HepG2 (cell line): ENCODE measurements around the gene SYCE3. TPM values are rescaled to one million over a fixed set of nuclear protein-coding genes. Genes with fewer than 3 reads are reported as not detected.

ENCODE experiments used
- AGO2 ChIP-seq: fragments of 200-400 bp; formaldehyde crosslinking; optimal IDR thresholded peaks from 2 replicates; pipeline ENCODE3; 2017; ENCODE audit warnings: mild to moderate bottlenecking, low read depth, low read length, moderate library complexity
- ARID3A ChIP-seq: IDR thresholded peaks from 2 replicates; pipeline ENCODE4 v1.6.1; 2012; ENCODE audit warnings: low read depth, low read length, improper control_type of control experiment
- CBX5 ChIP-seq: sonication (generic); formaldehyde crosslinking; IDR thresholded peaks from 2 replicates; pipeline ENCODE4 v1.4.0; 2020; ENCODE audit warnings: missing genetic modification reagents, borderline replicate concordance
- CEBPG ChIP-seq: IDR thresholded peaks from 2 replicates; pipeline ENCODE4 v1.6.1; 2016
- HNF1A ChIP-seq, 2 experiments: sonication (generic) in 1 of 2; formaldehyde crosslinking in 1 of 2; IDR thresholded peaks; 2 replicates each; pipeline versions ENCODE4 v1.4.0 to v1.6.1; 2016 to 2020; ENCODE audit warnings: borderline replicate concordance in 1 of 2, low read depth in 1 of 2, mild to moderate bottlenecking in 1 of 2, missing genetic modification reagents in 1 of 2
- KAT2B ChIP-seq: fragments of 150-350 bp; IDR thresholded peaks from 2 replicates; pipeline ENCODE4 v1.6.1; 2014; ENCODE audit warnings: low read depth, low read length, borderline replicate concordance
- NFKB2 ChIP-seq: sonication (generic); formaldehyde crosslinking; IDR thresholded peaks from 2 replicates; pipeline ENCODE4 v1.4.0; 2020; ENCODE audit warnings: missing genetic modification reagents, borderline replicate concordance
- NONO ChIP-seq, 2 experiments: fragments of 450-650 bp in 1 of 2; sonication (generic) in 1 of 2; formaldehyde crosslinking in 1 of 2; IDR thresholded peaks in 1 of 2; conservative IDR thresholded peaks in 1 of 2; 2 replicates each; pipeline versions ENCODE4 v1.6.1 to v1.8.0; 2017 to 2022; ENCODE audit warnings: mild to moderate bottlenecking in 1 of 2, missing genetic modification reagents in 1 of 2, moderate library complexity in 1 of 2
- SKIL ChIP-seq: sonication (generic); formaldehyde crosslinking; IDR thresholded peaks from 2 replicates; pipeline ENCODE4 v1.8.0; 2022; ENCODE audit warnings: missing genetic modification reagents, mild to moderate bottlenecking, moderate library complexity, borderline replicate concordance
- ZNF224 ChIP-seq: sonication (generic); formaldehyde crosslinking; IDR thresholded peaks from 2 replicates; pipeline ENCODE4 v1.5.0; 2020; ENCODE audit warnings: mild to moderate bottlenecking, missing genetic modification reagents
- ZNF263 ChIP-seq: sonication (generic); formaldehyde crosslinking; IDR thresholded peaks from 2 replicates; pipeline ENCODE4 v1.4.0; 2020; ENCODE audit warnings: missing genetic modification reagents
- ZNF343 ChIP-seq: sonication (generic); formaldehyde crosslinking; IDR thresholded peaks from 2 replicates; pipeline ENCODE4 v1.4.0; 2020; ENCODE audit warnings: mild to moderate bottlenecking, missing genetic modification reagents
- ZNF782 ChIP-seq: sonication (generic); formaldehyde crosslinking; IDR thresholded peaks from 2 replicates; pipeline ENCODE4 v1.4.0; 2020; ENCODE audit warnings: missing genetic modification reagents, mild to moderate bottlenecking, borderline replicate concordance
- ZSCAN9 ChIP-seq: IDR thresholded peaks from 2 replicates; pipeline ENCODE4 v1.6.1; 2016; ENCODE audit warnings: borderline replicate concordance
- polyA plus RNA-seq, 8 experiments: library from polyadenylated mRNA; depleted of rRNA in 3 of 8; stranded (reverse) in 7 of 8; unstranded in 1 of 8; fragments of >200 nt; fragmentation: Illumina TruSeq in 4 of 8; extraction: Trizol in 4 of 8; gene quantifications; 2 replicates each; pipeline versions ENCODE4 v1.2.1 to v1.2.3, GENCODE V29; 2011 to 2016; ENCODE audit warnings: low read depth in 4 of 8, missing spikeins in 1 of 8, mixed read lengths in 1 of 8; ENCODE audit not compliant: insufficient read depth in 1 of 8
- total RNA-seq, 5 experiments: library from RNA; depleted of rRNA; stranded (reverse); fragments of >200 nt; fragmentation: Illumina TruSeq; extraction: Trizol; gene quantifications; 2 replicates each; pipeline ENCODE4 v1.2.3, GENCODE V29; 2016; ENCODE audit warnings: low read depth in 1 of 5
- TF ChIP-seq, protein P1 (sequence below): sonication (generic); formaldehyde crosslinking; IDR thresholded peaks from 2 replicates; pipeline ENCODE4 v1.4.0; 2020; ENCODE audit warnings: missing genetic modification reagents, borderline replicate concordance
- TF ChIP-seq, protein P2 (sequence below): sonication (generic); formaldehyde crosslinking; IDR thresholded peaks from 2 replicates; pipeline ENCODE4 v1.5.1; 2020; ENCODE audit warnings: mild to moderate bottlenecking, moderate library complexity, missing genetic modification reagents

SYCE3 gene
- total and polyA plus RNA-seq, 2 of the 13 experiments (the other 11 are each of a cell fraction or from before 2014, with no cell fraction given) = not detected

- TF ChIP-seq HNF1A (IDR thresholded peaks at IDR 0.05; ENCODE audit: low read depth) (no peak), HNF1A (CRISPR knock-in tag; IDR thresholded peaks at IDR 0.05; ENCODE audit: borderline replicate concordance) (no peak), ZNF263 (CRISPR knock-in tag) (no peak), CBX5 (no peak), ZSCAN9 (CRISPR knock-in tag) (no peak), ZNF224 (no peak), CEBPG (CRISPR knock-in tag) (no peak), ARID3A (no peak), NONO (IDR thresholded peaks at IDR 0.05) (no peak), NONO (CRISPR knock-in tag; conservative IDR thresholded peaks at IDR 0.05) (no peak), SKIL (CRISPR knock-in tag) (no peak), KAT2B (no peak), AGO2 (no peak), ZNF782 (no peak), NFKB2 (CRISPR knock-in tag) (no peak), ZNF343 (CRISPR knock-in tag) (no peak)
- TF ChIP-seq, protein P1, sequence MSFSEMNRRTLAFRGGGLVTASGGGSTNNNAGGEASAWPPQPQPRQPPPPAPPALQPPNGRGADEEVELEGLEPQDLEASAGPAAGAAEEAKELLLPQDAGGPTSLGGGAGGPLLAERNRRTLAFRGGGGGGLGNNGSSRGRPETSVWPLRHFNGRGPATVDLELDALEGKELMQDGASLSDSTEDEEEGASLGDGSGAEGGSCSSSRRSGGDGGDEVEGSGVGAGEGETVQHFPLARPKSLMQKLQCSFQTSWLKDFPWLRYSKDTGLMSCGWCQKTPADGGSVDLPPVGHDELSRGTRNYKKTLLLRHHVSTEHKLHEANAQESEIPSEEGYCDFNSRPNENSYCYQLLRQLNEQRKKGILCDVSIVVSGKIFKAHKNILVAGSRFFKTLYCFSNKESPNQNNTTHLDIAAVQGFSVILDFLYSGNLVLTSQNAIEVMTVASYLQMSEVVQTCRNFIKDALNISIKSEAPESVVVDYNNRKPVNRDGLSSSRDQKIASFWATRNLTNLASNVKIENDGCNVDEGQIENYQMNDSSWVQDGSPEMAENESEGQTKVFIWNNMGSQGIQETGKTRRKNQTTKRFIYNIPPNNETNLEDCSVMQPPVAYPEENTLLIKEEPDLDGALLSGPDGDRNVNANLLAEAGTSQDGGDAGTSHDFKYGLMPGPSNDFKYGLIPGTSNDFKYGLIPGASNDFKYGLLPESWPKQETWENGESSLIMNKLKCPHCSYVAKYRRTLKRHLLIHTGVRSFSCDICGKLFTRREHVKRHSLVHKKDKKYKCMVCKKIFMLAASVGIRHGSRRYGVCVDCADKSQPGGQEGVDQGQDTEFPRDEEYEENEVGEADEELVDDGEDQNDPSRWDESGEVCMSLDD (CRISPR knock-in tag) = no peak
- TF ChIP-seq, protein P2, sequence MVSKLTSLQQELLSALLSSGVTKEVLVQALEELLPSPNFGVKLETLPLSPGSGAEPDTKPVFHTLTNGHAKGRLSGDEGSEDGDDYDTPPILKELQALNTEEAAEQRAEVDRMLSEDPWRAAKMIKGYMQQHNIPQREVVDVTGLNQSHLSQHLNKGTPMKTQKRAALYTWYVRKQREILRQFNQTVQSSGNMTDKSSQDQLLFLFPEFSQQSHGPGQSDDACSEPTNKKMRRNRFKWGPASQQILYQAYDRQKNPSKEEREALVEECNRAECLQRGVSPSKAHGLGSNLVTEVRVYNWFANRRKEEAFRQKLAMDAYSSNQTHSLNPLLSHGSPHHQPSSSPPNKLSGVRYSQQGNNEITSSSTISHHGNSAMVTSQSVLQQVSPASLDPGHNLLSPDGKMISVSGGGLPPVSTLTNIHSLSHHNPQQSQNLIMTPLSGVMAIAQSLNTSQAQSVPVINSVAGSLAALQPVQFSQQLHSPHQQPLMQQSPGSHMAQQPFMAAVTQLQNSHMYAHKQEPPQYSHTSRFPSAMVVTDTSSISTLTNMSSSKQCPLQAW = no peak; the same call in 1 of the 2 replicates
These were observed 5.9 kb upstream of the SYCE3 start (continued) for GRCh38 chr22:50568626-50569025.
